B cell (primary cell): Measurements from ENCODE around the gene PIGR.

Experiments
- EZH2 ChIP-seq: IDR thresholded peaks from 2 replicates; pipeline ENCODE4 v1.6.1; 2012; ENCODE audit warnings: borderline replicate concordance, low read depth, mild to moderate bottlenecking, moderate library complexity, low read length; ENCODE audit not compliant: insufficient read depth, poor library complexity, severe bottlenecking
- TF ChIP-seq, protein P1 (sequence below): fragments of 200-600 bp; IDR thresholded peaks from one replicate; pipeline ENCODE4 v1.8.0; 2022; ENCODE audit warnings: antibody characterized with exemption, mild to moderate bottlenecking

DNA sequence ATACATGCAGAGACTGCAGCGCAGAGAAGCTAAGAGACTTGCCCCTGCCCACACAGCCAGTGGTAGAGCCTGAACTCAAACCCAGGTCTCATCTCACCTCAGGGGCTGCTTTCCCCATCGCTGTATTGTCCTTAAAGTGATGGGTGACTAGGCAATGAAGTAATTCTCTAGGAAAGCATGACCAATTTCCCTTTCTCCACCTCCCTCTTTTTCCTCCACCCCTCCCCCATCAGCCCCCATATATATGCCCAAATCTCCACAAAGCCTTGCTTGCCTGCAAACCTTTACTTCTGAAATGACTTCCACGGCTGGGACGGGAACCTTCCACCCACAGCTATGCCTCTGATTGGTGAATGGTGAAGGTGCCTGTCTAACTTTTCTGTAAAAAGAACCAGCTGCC lies 49.1 kb downstream of the PIGR start, which contains the start of gene IL24:
- TF ChIP-seq, protein P1, sequence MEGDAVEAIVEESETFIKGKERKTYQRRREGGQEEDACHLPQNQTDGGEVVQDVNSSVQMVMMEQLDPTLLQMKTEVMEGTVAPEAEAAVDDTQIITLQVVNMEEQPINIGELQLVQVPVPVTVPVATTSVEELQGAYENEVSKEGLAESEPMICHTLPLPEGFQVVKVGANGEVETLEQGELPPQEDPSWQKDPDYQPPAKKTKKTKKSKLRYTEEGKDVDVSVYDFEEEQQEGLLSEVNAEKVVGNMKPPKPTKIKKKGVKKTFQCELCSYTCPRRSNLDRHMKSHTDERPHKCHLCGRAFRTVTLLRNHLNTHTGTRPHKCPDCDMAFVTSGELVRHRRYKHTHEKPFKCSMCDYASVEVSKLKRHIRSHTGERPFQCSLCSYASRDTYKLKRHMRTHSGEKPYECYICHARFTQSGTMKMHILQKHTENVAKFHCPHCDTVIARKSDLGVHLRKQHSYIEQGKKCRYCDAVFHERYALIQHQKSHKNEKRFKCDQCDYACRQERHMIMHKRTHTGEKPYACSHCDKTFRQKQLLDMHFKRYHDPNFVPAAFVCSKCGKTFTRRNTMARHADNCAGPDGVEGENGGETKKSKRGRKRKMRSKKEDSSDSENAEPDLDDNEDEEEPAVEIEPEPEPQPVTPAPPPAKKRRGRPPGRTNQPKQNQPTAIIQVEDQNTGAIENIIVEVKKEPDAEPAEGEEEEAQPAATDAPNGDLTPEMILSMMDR: no peak
- no peak for TF ChIP-seq EZH2
